A549 (cell line): ENCODE results near the gene DBNDD2. TPM values are rescaled to one million over a fixed set of nuclear protein-coding genes. Genes with fewer than 3 reads are reported as not detected.

Experiments used
- ATAC-seq, 2 experiments: fragments of 200-7000 bp in 1 of 2; fragments of >200 bp in 1 of 2; cut with Nextera tagmentation in 1 of 2; cut with Tn5 transposase in 1 of 2; 3 replicates each; pipeline versions ENCODE4 v1.8.0 to v1.9.1; 2018 to 2020; ENCODE audit warnings: mild to moderate bottlenecking in 1 of 2, moderate library complexity in 1 of 2
- CTCF ChIA-PET: fragments of 300-600 bp; sonication (Branson Sonifier 250); formaldehyde crosslinking; extraction: SDS; loops from one replicate; lab custom pipeline; 2021; ENCODE audit warnings: antibody characterized with exemption, inconsistent platforms; lab: Yijun Ruan, JAX
- POLR2A ChIA-PET: fragments of 350-600 bp; formaldehyde crosslinking; extraction: SDS; loops from one replicate; lab custom pipeline; 2021; ENCODE audit warnings: antibody characterized with exemption, inconsistent platforms; lab: Yijun Ruan, JAX
- DNase-seq, 2 experiments: peaks; one replicate each; pipeline versions ENCODE4 v3.0.0 to v3.0.0-alpha.2; 2011 to 2016; ENCODE audit warnings: low read depth in 1 of 2, low spot score in 1 of 2
- FAIRE-seq: peaks from 2 replicates; lab custom pipeline; 2011; peaks lifted over from hg19 to GRCh38; lab: Jason Lieb, UNC
- H3K27ac ChIP-seq, 2 experiments: fragments of >200 bp; sonication (Bioruptor Twin); formaldehyde crosslinking; 3 replicates each; pipeline ENCODE4 v1.5.1; 2016 to 2017
- H3K4me1 ChIP-seq: fragments of >200 bp; sonication (Bioruptor Twin); formaldehyde crosslinking; 3 replicates; pipeline ENCODE4 v1.6.1; 2016
- H3K4me2 ChIP-seq: fragments of >200 bp; sonication (Bioruptor Twin); formaldehyde crosslinking; 3 replicates; pipeline ENCODE4 v1.6.1; 2016
- H3K4me3 ChIP-seq: fragments of >200 bp; sonication (Bioruptor Twin); formaldehyde crosslinking; 3 replicates; pipeline ENCODE4 v1.5.1; 2016
- H3K9me3 ChIP-seq: fragments of >200 bp; sonication (Bioruptor Twin); formaldehyde crosslinking; 3 replicates; pipeline ENCODE4 v1.6.1; 2016
- BHLHE40 ChIP-seq: IDR thresholded peaks from 2 replicates; pipeline ENCODE4 v1.6.1; 2012; ENCODE audit warnings: low read depth, low read length, inconsistent platforms
- CHD2 ChIP-seq: fragments of 150-350 bp; IDR thresholded peaks from 2 replicates; pipeline ENCODE4 v1.6.1; 2014; ENCODE audit warnings: low read length; ENCODE audit not compliant: partially characterized antibody
- CHD4 ChIP-seq: fragments of 200-600 bp; sonication (generic); IDR thresholded peaks from 2 replicates; pipeline ENCODE4 v1.6.1; 2016; ENCODE audit warnings: antibody characterized with exemption, mild to moderate bottlenecking, borderline replicate concordance
- E2F6 ChIP-seq: IDR thresholded peaks from 2 replicates; pipeline ENCODE4 v1.6.1; 2012; ENCODE audit warnings: low read depth, borderline replicate concordance
- EHF ChIP-seq: fragments of 250-450 bp; sonication (Bioruptor Pico); IDR thresholded peaks from 2 replicates; pipeline ENCODE4 v1.5.0; 2020; ENCODE audit warnings: mild to moderate bottlenecking
- EHMT2 ChIP-seq: fragments of 200-600 bp; sonication (generic); IDR thresholded peaks from 2 replicates; pipeline ENCODE4 v1.6.1; 2016; ENCODE audit warnings: antibody characterized with exemption, low read depth, mild to moderate bottlenecking, moderate library complexity
- ELK1 ChIP-seq: fragments of 150-350 bp; IDR thresholded peaks from 2 replicates; pipeline ENCODE4 v1.6.1; 2014; ENCODE audit warnings: low read depth, mild to moderate bottlenecking, low read length
- EP300 ChIP-seq, 2 experiments: fragments of >200 bp; sonication (Bioruptor Twin); formaldehyde crosslinking; IDR thresholded peaks; 2 replicates in 1 of 2; 3 replicates in 1 of 2; pipeline ENCODE4 v1.6.1; 2016 to 2017
- ESRRA ChIP-seq: fragments of 150-350 bp; IDR thresholded peaks from 2 replicates; pipeline ENCODE4 v1.6.1; 2014; ENCODE audit warnings: mild to moderate bottlenecking, low read length, borderline replicate concordance
- FOSB ChIP-seq: fragments of 250-450 bp; sonication (Bioruptor Pico); IDR thresholded peaks from 2 replicates; pipeline ENCODE4 v1.5.0; 2020; ENCODE audit warnings: mild to moderate bottlenecking, moderate library complexity
- FOSL2 ChIP-seq, 2 experiments: fragments of 450-650 bp in 1 of 2; fragments of >200 bp in 1 of 2; sonication (Bioruptor Twin) in 1 of 2; formaldehyde crosslinking; IDR thresholded peaks; 2 replicates each; pipeline versions ENCODE4 v1.5.0 to v1.6.1; 2016 to 2020; ENCODE audit warnings: mild to moderate bottlenecking in 1 of 2, moderate library complexity in 1 of 2
- FOXS1 ChIP-seq: fragments of 250-450 bp; sonication (Bioruptor Pico); IDR thresholded peaks from 2 replicates; pipeline ENCODE4 v1.5.0; 2020; ENCODE audit warnings: mild to moderate bottlenecking, moderate library complexity
- GATA3 ChIP-seq: IDR thresholded peaks from 2 replicates; pipeline ENCODE4 v1.6.1; 2012; ENCODE audit warnings: borderline replicate concordance
- HDAC2 ChIP-seq: fragments of 200-600 bp; sonication (generic); IDR thresholded peaks from 2 replicates; pipeline ENCODE4 v1.6.1; 2016
- HES2 ChIP-seq: fragments of >200 bp; sonication (Bioruptor Twin); formaldehyde crosslinking; IDR thresholded peaks from 2 replicates; pipeline ENCODE4 v1.6.1; 2016
- HEYL ChIP-seq: fragments of 250-450 bp; sonication (Bioruptor Pico); IDR thresholded peaks from 2 replicates; pipeline ENCODE4 v1.8.0; 2021; ENCODE audit warnings: mild to moderate bottlenecking, moderate library complexity
- HMGXB4 ChIP-seq: fragments of 250-450 bp; sonication (Bioruptor Pico); IDR thresholded peaks from 2 replicates; pipeline ENCODE4 v1.5.0; 2021; ENCODE audit warnings: mild to moderate bottlenecking, moderate library complexity, borderline replicate concordance
- HOXA7 ChIP-seq: fragments of 250-450 bp; sonication (Bioruptor Pico); IDR thresholded peaks from 2 replicates; pipeline ENCODE4 v1.5.0; 2020; ENCODE audit warnings: mild to moderate bottlenecking, moderate library complexity
- HOXB13 ChIP-seq: fragments of 250-450 bp; sonication (Bioruptor Pico); IDR thresholded peaks from 2 replicates; pipeline ENCODE4 v1.5.0; 2020; ENCODE audit warnings: low read depth, mild to moderate bottlenecking, moderate library complexity
- HOXB5 ChIP-seq: fragments of 250-450 bp; sonication (Bioruptor Pico); IDR thresholded peaks from 2 replicates; pipeline ENCODE4 v1.5.0; 2020; ENCODE audit warnings: mild to moderate bottlenecking, moderate library complexity
- JUNB ChIP-seq: fragments of >200 bp; sonication (Bioruptor Twin); formaldehyde crosslinking; IDR thresholded peaks from 2 replicates; pipeline ENCODE4 v1.6.1; 2016
- MAFK ChIP-seq: fragments of 450-650 bp; IDR thresholded peaks from 2 replicates; pipeline ENCODE4 v1.6.1; 2014; ENCODE audit not compliant: partially characterized antibody
- MAX ChIP-seq: IDR thresholded peaks from 2 replicates; pipeline ENCODE4 v1.6.1; 2012
- NFE2L2 ChIP-seq: fragments of 150-350 bp; conservative IDR thresholded peaks from 2 replicates; pipeline ENCODE4 v1.6.1; 2014; ENCODE audit warnings: low read length
- NPAS2 ChIP-seq: fragments of 250-450 bp; sonication (Bioruptor Pico); IDR thresholded peaks from 2 replicates; pipeline ENCODE4 v1.8.0; 2022; ENCODE audit warnings: mild to moderate bottlenecking, moderate library complexity, borderline replicate concordance
- PHF8 ChIP-seq: fragments of 200-600 bp; sonication (generic); IDR thresholded peaks from 2 replicates; pipeline ENCODE4 v1.6.1; 2016; ENCODE audit warnings: low read depth, mild to moderate bottlenecking, antibody characterized with exemption, moderate library complexity, borderline replicate concordance
- POLR2A ChIP-seq: IDR thresholded peaks from 2 replicates; pipeline ENCODE4 v1.6.1; 2012; ENCODE audit warnings: mild to moderate bottlenecking, low read length
- POLR2AphosphoS2 ChIP-seq: conservative IDR thresholded peaks from 2 replicates; pipeline ENCODE4 v1.6.1; 2012; ENCODE audit warnings: low read length, improper control_type of control experiment, inconsistent platforms
- RAD21 ChIP-seq, 2 experiments: fragments of >200 bp in 1 of 2; sonication (Bioruptor Twin) in 1 of 2; formaldehyde crosslinking in 1 of 2; IDR thresholded peaks in 1 of 2; conservative IDR thresholded peaks in 1 of 2; 2 replicates in 1 of 2; 3 replicates in 1 of 2; pipeline ENCODE4 v1.6.1; 2012 to 2018; ENCODE audit warnings: inconsistent platforms in 1 of 2
- RCOR1 ChIP-seq: fragments of 150-350 bp; IDR thresholded peaks from 2 replicates; pipeline ENCODE4 v1.6.1; 2014; ENCODE audit warnings: antibody characterized with exemption, low read length, low read depth
- RFX5 ChIP-seq: fragments of 450-650 bp; IDR thresholded peaks from 2 replicates; pipeline ENCODE4 v1.7.1; 2014; ENCODE audit warnings: antibody characterized with exemption, mild to moderate bottlenecking, moderate library complexity
- RNF2 ChIP-seq: fragments of 200-600 bp; sonication (generic); IDR thresholded peaks from 2 replicates; pipeline ENCODE4 v1.6.1; 2016; ENCODE audit warnings: low read depth, mild to moderate bottlenecking, antibody characterized with exemption, moderate library complexity, borderline replicate concordance
- SREBF2 ChIP-seq: fragments of 450-650 bp; IDR thresholded peaks from 2 replicates; pipeline ENCODE4 v1.6.1; 2014; ENCODE audit warnings: mild to moderate bottlenecking, moderate library complexity
- TFCP2L1 ChIP-seq: fragments of 250-450 bp; sonication (Bioruptor Pico); IDR thresholded peaks from 2 replicates; pipeline ENCODE4 v1.5.0; 2021; ENCODE audit warnings: mild to moderate bottlenecking
- TP53 ChIP-seq: fragments of 250-450 bp; sonication (Bioruptor Pico); IDR thresholded peaks from 2 replicates; pipeline ENCODE4 v1.5.0; 2021; ENCODE audit warnings: mild to moderate bottlenecking, moderate library complexity
- USF2 ChIP-seq: fragments of 450-650 bp; IDR thresholded peaks from 2 replicates; pipeline ENCODE4 v1.6.1; 2014; ENCODE audit warnings: antibody characterized with exemption
- ZSCAN20 ChIP-seq: fragments of 250-450 bp; sonication (Bioruptor Pico); IDR thresholded peaks from 2 replicates; pipeline ENCODE4 v1.8.0; 2022; ENCODE audit warnings: mild to moderate bottlenecking, moderate library complexity
- WGBS: methylation state at CpG from one replicate; pipeline ENCODE4 v1.1.6; 2017; ENCODE audit errors: missing lambda C conversion rate; 5-methylcytosine and 5-hydroxymethylcytosine counted together
- polyA plus RNA-seq, 4 experiments: library from polyadenylated mRNA; depleted of rRNA in 3 of 4; stranded (reverse); fragments of >200 nt; fragmentation: RNase III in 1 of 4; extraction: RNeasy Plus Mini Kit Qiagen cat#74134 plus additional on column Dnase treatment in 1 of 4; gene quantifications; 2 replicates in 3 of 4; 3 replicates in 1 of 4; pipeline ENCODE4 v1.2.3, GENCODE V29; 2011 to 2017

DBNDD2 gene
- polyA plus RNA-seq, 2 of the 4 experiments (the other 2 are of a cell fraction), result 6.5 to 20.9 TPM

GRCh38 chr20:45415822-45416637 lies 7.9 kb downstream of the DBNDD2 start, which contains the start of gene PIGT:
PIGT (plus strand) TSS chr20:45416141; CDS start chr20:45416157, 16 bp downstream.
- ATAC-seq (peak; percentile 84 to 93), FAIRE-seq (no peak), DNase-seq (peak; percentile 81 to 84)
- 2% methylated on average over 40 of the region's 52 CpGs for WGBS
- Histone ChIP-seq H3K27ac (peak within 1 kb of the TSS; percentile 91), H3K4me2 (peak within 1 kb of the TSS; percentile 82), H3K4me1 (peaks cover 39% of the 10 kb centered on the region), H3K4me3 (peak within 1 kb of the TSS; percentile 92), H3K9me3 (no peaks in the 10 kb centered on the region)
- CTCF ChIA-PET, result interaction anchor here (0.9 to 7.9 kb wide), 5 partner anchors 12 to 355 kb away, joined by 3 to 70 read pairs (median 3); no protein-coding TSS in a partner anchor
- POLR2A ChIA-PET, result interaction anchor here (0.7 to 2.3 kb wide), 13 partner anchors 9 to 74 kb away, joined by 3 to 15 read pairs (median 3); partner anchors contain the start of gene SYS1
- TF ChIP-seq HMGXB4 (CRISPR knock-in tag) (no peak), TFCP2L1 (0 out of 2 replicates have a peak, but pooled peaks have one; percentile 42), JUNB (no peak), MAFK (no peak), PHF8 (peak; percentile 98), FOSB (CRISPR knock-in tag) (no peak), CHD2 (no peak), RNF2 (no peak), HDAC2 (0 out of 2 replicates have a peak, but pooled peaks have one; percentile 62), HEYL (no peak), NPAS2 (CRISPR knock-in tag) (no peak), HOXB13 (CRISPR knock-in tag) (no peak), POLR2AphosphoS2 (no peak), RAD21 (conservative IDR thresholded peaks at IDR 0.05 in 1 of 2, IDR thresholded peaks at IDR 0.05 in 1 of 2) (no peak), USF2 (no peak), POLR2A (peak; percentile 93), CHD4 (no peak), FOSL2 (IDR thresholded peaks at IDR 0.05) (no peak), FOSL2 (CRISPR knock-in tag; IDR thresholded peaks at IDR 0.05) (no peak), MAX (peak; percentile 84), EP300 (IDR thresholded peaks at IDR 0.05) (no peak), ZSCAN20 (no peak), HES2 (no peak), RFX5 (peak; percentile 51; the same call in 1 of the 2 replicates), BHLHE40 (no peak), SREBF2 (no peak), FOXS1 (CRISPR knock-in tag) (no peak), ELK1 (no peak), HOXA7 (CRISPR knock-in tag) (no peak), TP53 (CRISPR knock-in tag) (peak; percentile 76; the same call in 1 of the 2 replicates), EHF (CRISPR knock-in tag) (0 out of 2 replicates have a peak, but pooled peaks have one; percentile 38), E2F6 (peak; percentile 52; the same call in 1 of the 2 replicates), NFE2L2 (no peak), HOXB5 (CRISPR knock-in tag) (0 out of 2 replicates have a peak, but pooled peaks have one; percentile 40), EHMT2 (no peak), RCOR1 (no peak), GATA3 (no peak), ESRRA (no peak)
